Left ventricle myocardium inferior (tissue), 1 donor: ENCODE measurements around the gene CPNE7. TPM values are rescaled to one million over a fixed set of nuclear protein-coding genes. Genes with fewer than 3 reads are reported as not detected.

Experiments
- DNase-seq: peaks from one replicate; pipeline ENCODE4 v3.0.0-alpha.2; 2020
- H3K27ac ChIP-seq: fragments of 200-600 bp; replicated peaks from 2 replicates; pipeline ENCODE4 v1.8.0; 2021
- H3K27me3 ChIP-seq: fragments of 200-600 bp; 2 replicates; pipeline ENCODE4 v1.8.0; 2021; ENCODE audit warnings: low read depth
- H3K36me3 ChIP-seq: fragments of 200-600 bp; 2 replicates; pipeline ENCODE4 v1.8.0; 2021
- H3K4me1 ChIP-seq: fragments of 200-600 bp; 2 replicates; pipeline ENCODE4 v1.8.0; 2021
- H3K4me3 ChIP-seq: fragments of 200-600 bp; 2 replicates; pipeline ENCODE4 v1.8.0; 2021; ENCODE audit warnings: mild to moderate bottlenecking, moderate library complexity
- H3K9me3 ChIP-seq: fragments of 200-600 bp; replicated peaks from 2 replicates; pipeline ENCODE4 v1.8.0; 2021
- intact Hi-C: fragments of 100-400 bp; cut with micrococcal nuclease; formaldehyde crosslinking; loops from one replicate; pipeline ENCODE4 v1.11.0; 2022
- total RNA-seq: library from RNA; stranded (reverse); fragmentation: NEBNext Ultra II Directional; extraction: Animal tissue kit (Norgen Biotek cat#: 25700); gene quantifications from one replicate; pipeline ENCODE4 v1.2.1, GENCODE V29; 2021
- TF ChIP-seq, protein P1 (sequence below): fragments of 200-600 bp; IDR thresholded peaks from 2 replicates; pipeline ENCODE4 v1.8.0; 2021; ENCODE audit warnings: antibody characterized with exemption, mild to moderate bottlenecking, borderline replicate concordance
- donor health status: DM: no; HTN: yes; CAD: no; lungs with severe emphysema.

The CPNE7 gene
- total RNA-seq, 1 donor from 2014 or later, result not detected

DNA sequence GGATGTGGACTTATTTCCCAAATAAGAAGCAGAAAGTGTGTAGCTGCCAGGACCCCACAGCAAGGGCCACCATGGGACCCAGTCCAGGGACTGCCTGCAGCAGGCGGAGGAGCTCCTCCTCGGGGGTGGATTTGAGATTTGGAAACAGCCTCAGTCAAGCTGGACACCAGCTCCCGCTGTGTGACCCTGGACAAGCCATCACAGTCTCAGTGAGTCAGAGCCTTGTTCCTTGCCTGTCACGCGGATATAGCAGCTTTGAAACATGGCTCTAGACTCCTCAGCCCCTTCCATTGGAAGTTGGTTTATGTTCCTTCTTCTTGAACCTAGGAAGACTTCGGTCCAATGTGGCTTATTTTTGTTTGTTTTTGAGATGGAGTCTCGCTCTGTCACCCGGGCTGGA is 25.4 kb downstream of the CPNE7 start:
- no peaks in the 10 kb centered on the region for H3K36me3 ChIP-seq
- TF ChIP-seq, protein P1, sequence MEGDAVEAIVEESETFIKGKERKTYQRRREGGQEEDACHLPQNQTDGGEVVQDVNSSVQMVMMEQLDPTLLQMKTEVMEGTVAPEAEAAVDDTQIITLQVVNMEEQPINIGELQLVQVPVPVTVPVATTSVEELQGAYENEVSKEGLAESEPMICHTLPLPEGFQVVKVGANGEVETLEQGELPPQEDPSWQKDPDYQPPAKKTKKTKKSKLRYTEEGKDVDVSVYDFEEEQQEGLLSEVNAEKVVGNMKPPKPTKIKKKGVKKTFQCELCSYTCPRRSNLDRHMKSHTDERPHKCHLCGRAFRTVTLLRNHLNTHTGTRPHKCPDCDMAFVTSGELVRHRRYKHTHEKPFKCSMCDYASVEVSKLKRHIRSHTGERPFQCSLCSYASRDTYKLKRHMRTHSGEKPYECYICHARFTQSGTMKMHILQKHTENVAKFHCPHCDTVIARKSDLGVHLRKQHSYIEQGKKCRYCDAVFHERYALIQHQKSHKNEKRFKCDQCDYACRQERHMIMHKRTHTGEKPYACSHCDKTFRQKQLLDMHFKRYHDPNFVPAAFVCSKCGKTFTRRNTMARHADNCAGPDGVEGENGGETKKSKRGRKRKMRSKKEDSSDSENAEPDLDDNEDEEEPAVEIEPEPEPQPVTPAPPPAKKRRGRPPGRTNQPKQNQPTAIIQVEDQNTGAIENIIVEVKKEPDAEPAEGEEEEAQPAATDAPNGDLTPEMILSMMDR, result no peak
- DNase-seq, result no peak
- intact Hi-C loops, result no loop called here
- no peaks in the 10 kb centered on the region for H3K9me3 ChIP-seq
- peaks cover 9% of the 10 kb centered on the region for H3K4me1 ChIP-seq
- H3K4me3 ChIP-seq, result no peak overlapping the region
- H3K27ac ChIP-seq, result no peak overlapping the region
- H3K27me3 ChIP-seq, result peaks cover 35% of the 10 kb centered on the region

DNA sequence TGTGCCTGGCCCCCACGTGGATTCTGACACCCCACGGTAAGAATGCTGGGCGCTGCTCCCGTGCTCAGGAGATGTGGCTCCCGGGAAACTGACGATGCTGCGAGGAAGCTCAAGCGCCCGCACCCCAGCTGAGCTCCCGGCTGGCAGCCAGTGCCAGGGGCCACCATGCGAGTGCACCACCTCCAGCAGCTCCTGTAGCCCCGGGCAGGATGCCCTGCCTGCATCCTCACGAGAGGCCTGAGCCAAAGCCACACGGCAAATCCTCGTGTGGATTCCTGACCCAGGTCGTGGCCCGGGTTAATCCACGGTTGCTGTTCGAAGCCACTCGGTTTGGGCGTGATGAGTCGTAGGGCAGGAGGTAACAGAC is 26.3 kb downstream of the CPNE7 start:
- H3K27ac ChIP-seq, result no peak overlapping the region
- no peaks in the 10 kb centered on the region for H3K9me3 ChIP-seq
- intact Hi-C loops, result no loop called here
- H3K27me3 ChIP-seq, result peaks cover 41% of the 10 kb centered on the region
- no peak for DNase-seq
- H3K4me1 ChIP-seq, result peaks cover 9% of the 10 kb centered on the region
- H3K36me3 ChIP-seq, result no peaks in the 10 kb centered on the region
- no peak overlapping the region for H3K4me3 ChIP-seq
- TF ChIP-seq, protein P1, result no peak

DNA sequence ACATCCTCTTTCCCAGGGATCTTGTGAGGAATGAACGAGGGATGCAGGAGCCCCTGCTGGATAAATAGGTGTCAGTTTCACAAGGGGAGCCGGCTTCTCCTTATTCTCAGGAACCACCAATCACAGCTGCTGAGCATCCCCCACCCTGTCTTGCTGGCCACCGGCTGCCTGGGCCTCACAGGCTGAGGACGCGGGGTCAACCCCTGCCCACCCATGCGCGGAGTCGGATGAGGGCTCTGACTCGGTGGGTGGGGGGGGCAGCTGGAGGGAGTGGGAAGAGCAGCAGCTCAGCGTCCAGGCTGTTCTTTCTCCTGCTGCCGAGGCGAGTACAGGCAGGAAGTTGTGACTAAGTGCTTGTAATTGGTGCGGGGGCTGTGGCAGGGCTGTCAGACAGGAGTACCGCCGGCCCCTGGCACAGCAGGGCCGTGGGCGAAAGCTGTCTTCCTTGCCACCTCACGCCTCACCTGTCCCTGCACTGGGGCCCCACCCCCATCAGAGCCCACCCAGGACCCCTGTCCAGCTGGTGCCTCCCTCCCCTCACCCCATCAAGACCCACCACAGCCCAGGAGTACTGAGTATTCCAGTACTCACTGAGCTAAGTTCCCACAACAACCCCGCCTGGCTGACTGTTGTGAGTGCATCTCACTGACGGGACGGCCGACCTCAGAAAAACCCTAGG is 26.9 kb downstream of the CPNE7 start:
- intact Hi-C loops, result no loop called here
- H3K27me3 ChIP-seq, result peaks cover 46% of the 10 kb centered on the region
- H3K4me1 ChIP-seq, result peaks cover 9% of the 10 kb centered on the region
- no peak for DNase-seq
- no peak overlapping the region for H3K4me3 ChIP-seq
- no peaks in the 10 kb centered on the region for H3K36me3 ChIP-seq
- H3K27ac ChIP-seq, result no peak overlapping the region
- H3K9me3 ChIP-seq, result no peaks in the 10 kb centered on the region
- TF ChIP-seq, protein P1, result no peak

DNA sequence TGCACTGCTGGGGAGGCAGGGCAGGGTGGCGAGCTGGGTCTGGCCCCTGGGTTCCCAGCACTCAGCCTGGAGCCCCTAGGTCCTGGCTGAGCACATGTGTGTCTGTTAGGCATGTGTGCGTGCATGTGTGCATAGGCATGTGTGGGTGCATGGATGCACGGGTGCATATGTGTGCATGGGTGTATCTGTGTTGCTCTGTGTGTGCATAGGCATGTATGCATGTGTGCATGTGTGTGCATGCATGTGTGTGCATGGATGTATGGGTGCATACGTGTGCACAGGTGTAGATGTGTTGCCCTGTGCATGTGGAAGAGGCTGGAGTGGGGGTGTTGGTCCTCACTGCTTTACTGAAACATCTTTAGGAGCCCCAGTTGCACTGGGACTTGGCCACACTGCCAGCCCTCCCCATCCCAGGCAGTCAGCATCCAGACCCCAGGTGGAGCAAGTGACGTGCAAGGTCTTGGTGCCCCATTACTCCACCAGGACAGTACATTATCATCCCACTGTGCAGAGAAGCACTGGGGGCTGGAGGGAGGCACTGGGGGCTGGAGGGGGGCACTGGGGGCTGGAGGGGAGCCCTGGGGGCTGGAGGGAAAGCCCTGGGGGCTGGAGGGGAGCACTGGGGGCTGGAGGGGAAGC is 27.5 kb downstream of the CPNE7 start:
- intact Hi-C loops, result no loop called here
- H3K9me3 ChIP-seq, result no peaks in the 10 kb centered on the region
- no peaks in the 10 kb centered on the region for H3K36me3 ChIP-seq
- H3K27me3 ChIP-seq, result peaks cover 53% of the 10 kb centered on the region
- H3K27ac ChIP-seq, result no peak overlapping the region
- no peak for DNase-seq
- H3K4me3 ChIP-seq, result no peak overlapping the region
- TF ChIP-seq, protein P1, result no peak
- peaks cover 9% of the 10 kb centered on the region for H3K4me1 ChIP-seq

DNA sequence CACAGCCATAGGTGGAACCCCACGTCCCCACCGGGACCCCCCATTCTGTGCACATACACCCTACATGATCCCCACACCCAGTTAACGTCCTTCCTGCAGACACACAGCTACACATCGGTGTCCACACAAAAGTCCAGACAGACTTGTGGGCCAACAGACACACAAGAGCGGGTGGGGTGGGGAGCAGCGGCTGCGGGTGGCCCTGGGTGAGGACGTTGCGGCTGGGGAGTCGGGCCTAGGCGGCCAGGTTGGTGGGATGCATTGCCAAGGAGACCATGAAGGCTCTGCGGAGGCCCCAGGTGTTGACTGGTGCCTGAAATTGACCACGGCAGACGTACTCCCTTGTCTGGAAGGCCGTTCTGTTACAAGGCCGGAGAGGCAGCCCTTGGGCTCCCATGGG is 29.2 kb downstream of the CPNE7 start:
- H3K27me3 ChIP-seq, result peaks cover 61% of the 10 kb centered on the region
- no peaks in the 10 kb centered on the region for H3K9me3 ChIP-seq
- no peak for DNase-seq
- TF ChIP-seq, protein P1, result no peak
- intact Hi-C loops, result no loop called here
- H3K36me3 ChIP-seq, result no peaks in the 10 kb centered on the region
- H3K4me1 ChIP-seq, result peaks cover 9% of the 10 kb centered on the region
- H3K4me3 ChIP-seq, result no peak overlapping the region
- no peak overlapping the region for H3K27ac ChIP-seq
